NOMO-1 treated with DMSO at 0.1 percent for 48 hours (cell line): Measurements from ENCODE around the gene ADCY9.
"Not testable (repeated sequence)": the region's sequence is repeated elsewhere in the genome, so short reads cannot be mapped to it uniquely, and the experiment has no call there.

Source experiments
- DNase-seq: peaks from one replicate; lab custom pipeline; 2025; ENCODE audit not compliant: unreplicated experiment; lab: John Stamatoyannopoulos, UW

Gene ADCY9

GRCh38 chr16:4116325-4117249, at the start of gene ADCY9:
TSS of gene ADCY9 (minus strand) at chr16:4116442. CDS start at chr16:4115442, 1,000 bp downstream.
- peak; percentile 67 for DNase-seq

DNA sequence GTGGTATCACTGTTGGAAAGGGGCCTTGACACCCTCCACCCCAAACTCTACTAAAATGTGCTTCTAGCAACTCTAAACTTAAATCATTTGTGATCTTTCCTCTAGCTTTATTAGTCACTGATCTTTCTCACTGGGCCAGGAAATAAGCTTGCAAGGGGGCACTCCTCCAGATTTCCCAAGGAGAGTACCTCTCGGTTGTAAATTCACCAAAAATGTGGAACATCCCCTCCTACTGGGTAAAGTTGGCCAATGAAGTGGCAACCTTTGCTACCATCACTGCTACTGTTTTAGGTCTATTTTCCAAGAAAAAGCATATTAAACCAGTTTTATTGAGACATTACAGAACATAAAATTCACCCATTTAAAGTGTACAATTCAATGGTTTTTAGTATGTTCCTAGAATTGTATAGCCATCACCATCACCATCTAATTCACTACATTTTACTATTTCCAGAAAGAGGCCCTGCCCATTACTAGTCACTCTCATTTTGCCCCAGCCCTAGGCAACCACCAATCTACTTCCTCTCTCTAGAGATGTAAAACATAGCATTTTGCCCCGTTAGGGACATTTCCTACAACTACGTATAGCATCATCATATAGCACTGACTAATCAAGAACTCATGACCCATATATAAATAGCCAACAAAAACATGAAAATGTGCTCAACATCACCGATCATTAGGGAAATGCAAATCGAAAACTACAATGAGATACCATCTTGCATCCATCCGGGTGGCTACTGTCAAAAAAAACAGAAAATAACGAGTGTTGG, 44.6 kb upstream of the ADCY9 start:
- peak; percentile 32 for DNase-seq

- no peak for DNase-seq
These were observed 43.5 kb upstream of the ADCY9 start for GRCh38 chr16:4159726-4160125.

GRCh38 chr16:4158143-4159093, 42.2 kb upstream of the ADCY9 start:
- DNase-seq: no peak

DNA sequence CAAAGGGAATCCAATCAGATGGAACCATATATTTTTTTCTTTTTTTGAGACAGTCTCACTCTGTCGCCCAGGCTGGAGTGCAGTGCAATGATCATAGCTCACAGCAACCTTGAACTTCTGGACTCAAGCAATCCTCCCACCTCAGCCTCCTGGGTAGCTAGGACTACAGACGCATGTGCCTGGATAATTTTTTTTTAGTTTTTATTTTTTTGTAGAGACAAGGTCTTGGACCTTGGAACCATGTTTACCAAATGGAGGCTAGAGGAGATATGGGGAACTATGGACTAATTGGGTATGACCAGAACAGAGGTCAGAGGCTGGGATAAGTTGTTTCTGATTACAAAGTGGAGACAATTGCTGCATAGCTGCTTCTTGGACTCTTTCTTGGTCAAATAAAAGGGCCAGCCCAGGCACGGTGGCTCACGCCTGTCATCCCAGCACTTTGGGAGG, 41.2 kb upstream of the ADCY9 start:
- DNase-seq: no peak

DNA sequence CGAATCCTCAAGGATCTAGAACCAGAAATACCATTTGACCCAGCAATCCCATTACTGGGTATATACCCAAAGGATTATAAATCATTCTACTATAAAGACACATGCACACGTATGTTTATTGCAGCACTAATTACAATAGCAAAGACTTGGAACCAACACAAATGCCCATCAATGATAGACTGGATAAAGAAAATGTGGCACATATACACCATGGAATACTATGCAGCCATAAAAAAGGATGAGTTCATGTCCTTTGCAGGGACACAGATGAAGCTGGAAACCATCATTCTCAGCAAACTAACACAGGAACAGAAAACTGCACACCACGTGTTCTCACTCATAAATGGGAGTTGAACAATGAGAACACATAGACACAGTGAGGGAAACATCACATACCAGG, 40.3 kb upstream of the ADCY9 start:
- DNase-seq: not testable (repeated sequence)

GRCh38 chr16:4153364-4153763, 37.1 kb upstream of the ADCY9 start:
- DNase-seq: not testable (repeated sequence)

DNA sequence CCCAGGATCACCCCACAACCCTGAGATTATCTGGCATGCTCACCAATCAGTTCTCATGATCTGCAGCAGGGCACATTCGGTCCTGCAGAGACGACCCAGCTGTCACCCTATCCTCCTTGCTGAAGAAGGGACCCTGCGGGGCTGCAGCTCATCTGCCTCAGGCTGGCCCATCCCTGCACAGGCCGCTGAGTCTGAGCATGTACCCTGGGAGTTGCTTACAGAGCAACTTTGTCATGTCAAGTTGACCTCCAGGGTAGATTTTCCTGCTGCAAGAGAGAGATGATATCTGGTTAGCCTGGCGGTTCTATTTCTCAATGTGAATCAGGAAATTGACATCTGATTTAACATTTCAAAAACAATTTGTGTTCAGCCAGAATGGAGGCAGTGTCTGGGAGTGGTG, 36.0 kb upstream of the ADCY9 start:
- no peak for DNase-seq

- no peak for DNase-seq
These were observed 31.0 kb upstream of the ADCY9 start for GRCh38 chr16:4147236-4147635.

- peak; percentile 90 for DNase-seq
These were observed 26.0 kb upstream of the ADCY9 start for GRCh38 chr16:4142268-4142667.

GRCh38 chr16:4141604-4142003, 25.4 kb upstream of the ADCY9 start:
- no peak for DNase-seq

DNA sequence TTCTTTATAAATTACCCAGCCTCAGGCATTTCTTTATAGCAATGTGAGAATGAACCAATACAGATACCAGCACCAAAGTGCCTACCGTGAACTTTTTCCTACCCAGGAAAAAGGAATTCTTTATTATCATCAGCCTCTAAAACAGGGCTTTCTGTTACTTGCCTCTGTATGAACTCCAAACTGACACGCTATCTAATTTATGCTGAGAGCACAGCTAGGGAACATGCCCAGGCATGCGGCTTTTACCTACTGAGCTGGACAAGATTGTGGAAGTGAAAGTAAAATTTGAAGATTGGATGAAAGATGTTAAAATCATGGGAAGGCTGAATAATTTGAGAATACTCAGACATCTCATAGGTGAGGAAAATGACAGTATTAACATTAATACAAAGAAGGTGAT, 24.4 kb upstream of the ADCY9 start:
- DNase-seq: peak; percentile 92

DNA sequence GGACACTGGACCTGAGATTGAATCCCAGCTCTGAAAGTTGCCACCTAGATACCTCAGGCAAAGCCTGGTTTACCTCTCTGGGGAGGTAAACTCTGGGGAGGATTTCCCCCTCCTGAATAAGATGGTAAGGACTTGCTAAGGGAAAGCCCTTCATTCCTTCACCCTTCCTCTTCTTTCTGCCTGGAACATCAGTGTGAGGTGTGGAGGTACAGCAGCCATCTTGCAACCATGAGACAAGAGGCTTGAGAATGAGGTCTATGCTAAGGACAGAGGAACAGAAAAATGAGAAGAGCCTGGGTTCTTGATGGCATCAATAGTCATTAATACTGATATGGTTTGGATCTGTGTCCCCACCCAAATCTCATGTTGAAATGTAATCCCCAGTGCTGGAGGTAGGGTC, 23.7 kb upstream of the ADCY9 start:
- no peak for DNase-seq

GRCh38 chr16:4138713-4139112, 22.5 kb upstream of the ADCY9 start:
- no peak for DNase-seq

DNA sequence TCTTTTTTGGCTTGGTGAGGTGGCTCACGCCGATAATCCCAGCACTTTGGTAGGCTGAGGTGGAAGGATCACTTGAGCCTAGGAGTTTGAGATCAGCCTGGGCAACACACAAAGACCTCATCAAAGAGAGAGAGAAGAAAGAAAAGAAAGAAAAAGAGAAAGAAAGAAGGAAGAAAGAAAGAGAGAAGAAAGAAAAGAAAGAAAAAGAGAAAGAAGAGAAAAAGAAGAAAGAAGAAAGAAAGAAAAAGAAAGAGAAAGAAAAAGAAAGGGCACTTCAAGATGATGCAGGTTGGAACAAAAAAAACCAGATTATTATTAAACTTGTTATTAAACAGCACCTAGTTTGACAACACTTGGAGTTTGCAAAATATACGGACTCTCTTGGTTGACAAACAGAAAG, 21.2 kb upstream of the ADCY9 start:
- no peak for DNase-seq

DNA sequence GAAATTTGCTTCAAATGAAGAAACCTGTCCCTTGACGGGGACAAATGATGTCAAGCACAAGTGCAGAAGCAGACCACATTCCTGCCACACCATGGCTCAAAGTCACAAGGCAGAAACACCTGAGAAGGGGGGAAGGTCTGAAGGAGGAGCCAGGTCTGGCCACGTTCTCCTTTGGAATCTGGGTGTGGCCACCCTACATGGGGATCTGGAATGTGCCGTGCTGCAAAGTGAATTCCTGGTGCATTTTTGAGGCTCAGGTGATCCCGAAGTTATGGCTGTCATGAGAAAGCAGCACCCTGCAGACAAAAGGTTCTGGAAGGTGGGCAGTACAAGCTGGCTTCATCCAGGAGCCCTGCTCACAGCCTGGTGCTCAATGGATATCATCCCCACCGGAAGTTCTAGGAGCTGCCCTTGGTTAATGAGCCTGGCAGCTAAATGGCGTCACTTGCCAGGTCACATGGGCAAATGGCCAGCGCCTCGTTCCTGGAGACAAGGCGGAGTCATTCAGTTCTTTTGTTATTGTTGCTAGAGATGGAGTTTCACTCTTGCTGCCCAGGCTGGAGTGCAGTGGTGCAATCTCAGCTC, 20.1 kb upstream of the ADCY9 start:
- DNase-seq: no peak

DNA sequence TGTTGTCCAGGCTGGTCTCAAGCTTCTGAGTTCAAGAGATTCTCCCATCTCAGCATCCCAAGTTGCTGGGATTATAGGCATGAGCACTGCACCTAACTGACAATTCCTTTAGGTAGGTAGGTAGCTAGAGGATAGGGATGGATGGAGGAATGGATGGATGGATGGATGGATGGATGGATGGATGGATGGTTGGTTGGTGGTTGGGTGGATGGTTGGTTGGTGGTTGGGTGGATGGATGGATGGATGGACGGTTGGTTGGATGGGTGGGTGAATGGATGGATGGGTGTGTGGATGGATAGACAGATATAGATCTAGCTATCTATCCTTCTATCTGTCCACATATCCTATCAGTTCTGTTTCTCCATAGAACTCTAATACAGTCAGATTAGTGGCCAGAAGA, 19.3 kb upstream of the ADCY9 start:
- no peak for DNase-seq

GRCh38 chr16:4133897-4134372, 17.7 kb upstream of the ADCY9 start:
- DNase-seq: no peak

DNA sequence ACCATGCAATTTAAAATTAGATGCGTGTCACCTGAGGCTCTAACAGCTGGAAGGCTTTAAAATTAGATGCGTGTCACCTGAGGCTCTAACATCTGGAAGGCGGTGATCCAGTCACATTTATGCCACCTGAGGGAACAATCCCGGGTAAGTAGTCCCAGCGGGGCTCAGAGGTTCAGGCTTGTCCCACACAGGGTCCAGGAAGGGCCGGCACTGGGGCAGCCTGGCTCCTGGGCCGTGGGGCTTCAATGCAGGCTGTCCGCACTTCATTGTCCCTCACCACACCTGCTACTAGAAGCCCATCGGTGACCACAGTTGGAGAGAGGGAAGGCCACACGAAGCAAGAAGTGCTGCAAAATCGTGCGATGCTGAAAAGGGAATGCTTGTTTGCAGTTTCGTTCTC, 15.4 kb upstream of the ADCY9 start:
- no peak for DNase-seq

DNA sequence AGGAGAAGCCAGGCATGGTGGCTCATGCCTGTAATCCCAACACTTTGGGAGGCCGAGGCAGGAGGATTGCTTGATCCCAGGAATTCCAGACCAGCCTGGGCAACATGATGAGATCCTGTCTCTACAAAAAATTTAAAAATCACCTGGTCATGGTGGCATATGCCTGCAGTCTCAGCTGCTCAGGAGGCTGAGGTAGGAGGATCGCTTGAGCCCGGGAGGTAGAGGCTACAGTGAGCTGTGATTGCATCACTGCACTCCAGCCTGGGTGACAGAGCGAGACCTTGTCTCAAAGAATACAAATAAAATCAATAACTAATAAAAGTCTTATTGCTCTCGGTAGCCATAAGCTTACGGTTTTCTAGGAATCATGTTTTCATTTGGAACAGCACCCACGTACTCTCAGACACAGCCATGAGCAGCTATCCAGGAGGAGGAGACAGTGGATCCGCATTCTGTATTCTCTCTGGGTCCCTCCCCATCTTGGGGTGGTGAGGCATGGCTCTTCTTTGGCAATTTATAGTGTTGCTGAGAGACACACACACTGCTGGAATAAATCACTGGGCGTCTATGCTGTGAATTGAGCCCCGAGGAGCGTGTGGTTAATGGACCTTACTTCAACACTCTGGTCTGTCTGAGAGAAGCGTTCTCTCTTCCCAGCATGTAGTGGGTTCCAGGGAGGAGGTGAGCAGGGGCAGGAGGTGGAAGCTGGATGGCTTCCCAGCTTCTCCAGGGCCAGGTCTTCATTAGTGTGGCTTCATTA, 8.5 kb upstream of the ADCY9 start:
- no peak for DNase-seq
